GDM1 (cell line): ENCODE data around the gene PPP2CA.
A peak's percentile ranks its signal among the peaks of the same experiment; 100 is the strongest.

ENCODE experiments used
- DNase-seq: peaks from one replicate; lab custom pipeline; 2025; lab: John Stamatoyannopoulos, UW

PPP2CA gene

GRCh38 chr5:134148316-134148715, 77.6 kb downstream of the PPP2CA start:
- no peak for DNase-seq

- no peak for DNase-seq
Measured at GRCh38 chr5:134146651-134147518, 79.0 kb downstream of the PPP2CA start.

GRCh38 chr5:134145779-134146581, 79.9 kb downstream of the PPP2CA start:
- peak; percentile 45 for DNase-seq

- no peak for DNase-seq
Measured at GRCh38 chr5:134145041-134145757, 80.7 kb downstream of the PPP2CA start.
